ENCODE results near the gene HTR1E.

HTR1E gene

GRCh38 chr6:86943819-86944407 is 6.6 kb downstream of the HTR1E start:
- no peak for TF ChIP-seq TCF12 (IDR thresholded peaks at IDR 0.05; ENCODE audit: low read depth)
- TF ChIP-seq, protein P1, sequence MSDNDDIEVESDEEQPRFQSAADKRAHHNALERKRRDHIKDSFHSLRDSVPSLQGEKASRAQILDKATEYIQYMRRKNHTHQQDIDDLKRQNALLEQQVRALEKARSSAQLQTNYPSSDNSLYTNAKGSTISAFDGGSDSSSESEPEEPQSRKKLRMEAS (IDR thresholded peaks at IDR 0.05) = no peak
- no peak for TF ChIP-seq CEBPB (IDR thresholded peaks at IDR 0.05)
- no peak for TF ChIP-seq EP300 (IDR thresholded peaks at IDR 0.05; ENCODE audit: borderline replicate concordance)
- no peak for TF ChIP-seq EGR1 (IDR thresholded peaks at IDR 0.05)
- TF ChIP-seq RAD21 (IDR thresholded peaks at IDR 0.05; ENCODE audit: low read depth) = no peak
- no peak for TF ChIP-seq TAF1 (IDR thresholded peaks at IDR 0.05; ENCODE audit: low read depth)
- no peak for TF ChIP-seq NFIC (IDR thresholded peaks at IDR 0.05)
- TF ChIP-seq, protein P2, sequence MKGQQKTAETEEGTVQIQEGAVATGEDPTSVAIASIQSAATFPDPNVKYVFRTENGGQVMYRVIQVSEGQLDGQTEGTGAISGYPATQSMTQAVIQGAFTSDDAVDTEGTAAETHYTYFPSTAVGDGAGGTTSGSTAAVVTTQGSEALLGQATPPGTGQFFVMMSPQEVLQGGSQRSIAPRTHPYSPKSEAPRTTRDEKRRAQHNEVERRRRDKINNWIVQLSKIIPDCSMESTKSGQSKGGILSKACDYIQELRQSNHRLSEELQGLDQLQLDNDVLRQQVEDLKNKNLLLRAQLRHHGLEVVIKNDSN (IDR thresholded peaks at IDR 0.05) = no peak
- TF ChIP-seq, protein P3, sequence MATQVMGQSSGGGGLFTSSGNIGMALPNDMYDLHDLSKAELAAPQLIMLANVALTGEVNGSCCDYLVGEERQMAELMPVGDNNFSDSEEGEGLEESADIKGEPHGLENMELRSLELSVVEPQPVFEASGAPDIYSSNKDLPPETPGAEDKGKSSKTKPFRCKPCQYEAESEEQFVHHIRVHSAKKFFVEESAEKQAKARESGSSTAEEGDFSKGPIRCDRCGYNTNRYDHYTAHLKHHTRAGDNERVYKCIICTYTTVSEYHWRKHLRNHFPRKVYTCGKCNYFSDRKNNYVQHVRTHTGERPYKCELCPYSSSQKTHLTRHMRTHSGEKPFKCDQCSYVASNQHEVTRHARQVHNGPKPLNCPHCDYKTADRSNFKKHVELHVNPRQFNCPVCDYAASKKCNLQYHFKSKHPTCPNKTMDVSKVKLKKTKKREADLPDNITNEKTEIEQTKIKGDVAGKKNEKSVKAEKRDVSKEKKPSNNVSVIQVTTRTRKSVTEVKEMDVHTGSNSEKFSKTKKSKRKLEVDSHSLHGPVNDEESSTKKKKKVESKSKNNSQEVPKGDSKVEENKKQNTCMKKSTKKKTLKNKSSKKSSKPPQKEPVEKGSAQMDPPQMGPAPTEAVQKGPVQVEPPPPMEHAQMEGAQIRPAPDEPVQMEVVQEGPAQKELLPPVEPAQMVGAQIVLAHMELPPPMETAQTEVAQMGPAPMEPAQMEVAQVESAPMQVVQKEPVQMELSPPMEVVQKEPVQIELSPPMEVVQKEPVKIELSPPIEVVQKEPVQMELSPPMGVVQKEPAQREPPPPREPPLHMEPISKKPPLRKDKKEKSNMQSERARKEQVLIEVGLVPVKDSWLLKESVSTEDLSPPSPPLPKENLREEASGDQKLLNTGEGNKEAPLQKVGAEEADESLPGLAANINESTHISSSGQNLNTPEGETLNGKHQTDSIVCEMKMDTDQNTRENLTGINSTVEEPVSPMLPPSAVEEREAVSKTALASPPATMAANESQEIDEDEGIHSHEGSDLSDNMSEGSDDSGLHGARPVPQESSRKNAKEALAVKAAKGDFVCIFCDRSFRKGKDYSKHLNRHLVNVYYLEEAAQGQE (IDR thresholded peaks at IDR 0.05; ENCODE audit: low read depth) = no peak
- no peak for TF ChIP-seq FOXM1 (IDR thresholded peaks at IDR 0.05; ENCODE audit: borderline replicate concordance, low read depth)
- no peak for TF ChIP-seq CREB1 (IDR thresholded peaks at IDR 0.05; ENCODE audit: low read depth)
- no peak for TF ChIP-seq TEAD4 (IDR thresholded peaks at IDR 0.05)
- TF ChIP-seq YY1 (IDR thresholded peaks at IDR 0.05; ENCODE audit: low read depth) = no peak
- TF ChIP-seq ZBTB7A (IDR thresholded peaks at IDR 0.05; ENCODE audit: low read depth) = no peak

DNA sequence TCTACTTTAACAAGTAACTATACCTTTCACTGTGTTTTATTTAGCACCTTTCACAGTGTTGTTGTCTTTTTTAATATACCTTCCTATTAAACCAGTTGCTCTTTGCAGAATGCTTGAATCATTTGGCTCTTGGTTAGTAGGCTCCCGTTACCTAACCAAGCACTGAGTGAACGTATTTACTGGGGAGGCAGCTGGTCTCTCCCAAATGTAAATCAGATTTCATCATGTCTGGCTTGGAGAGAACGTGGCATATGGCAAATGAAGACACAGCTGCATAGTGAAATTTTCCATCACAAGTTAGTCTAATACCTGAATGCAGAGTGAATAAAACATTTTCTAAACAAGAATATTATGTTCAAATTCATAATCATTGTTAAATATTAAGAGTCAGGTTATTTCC is 12.4 kb downstream of the HTR1E start:
- TF ChIP-seq TEAD4 (IDR thresholded peaks at IDR 0.05) (no peak), CEBPB (IDR thresholded peaks at IDR 0.05) (no peak), CREB1 (IDR thresholded peaks at IDR 0.05; ENCODE audit: low read depth) (no peak), NFIC (IDR thresholded peaks at IDR 0.05) (no peak), RAD21 (IDR thresholded peaks at IDR 0.05; ENCODE audit: low read depth) (no peak), TAF1 (IDR thresholded peaks at IDR 0.05; ENCODE audit: low read depth) (no peak), YY1 (IDR thresholded peaks at IDR 0.05; ENCODE audit: low read depth) (no peak), EGR1 (IDR thresholded peaks at IDR 0.05) (no peak), ZBTB7A (IDR thresholded peaks at IDR 0.05; ENCODE audit: low read depth) (no peak), FOXM1 (IDR thresholded peaks at IDR 0.05; ENCODE audit: borderline replicate concordance, low read depth) (no peak), TCF12 (IDR thresholded peaks at IDR 0.05; ENCODE audit: low read depth) (no peak), EP300 (IDR thresholded peaks at IDR 0.05; ENCODE audit: borderline replicate concordance) (no peak)
- TF ChIP-seq, protein P1 (IDR thresholded peaks at IDR 0.05) = no peak
- TF ChIP-seq, protein P2 (IDR thresholded peaks at IDR 0.05) = no peak
- TF ChIP-seq, protein P3 (IDR thresholded peaks at IDR 0.05; ENCODE audit: low read depth) = no peak

GRCh38 chr6:86952991-86953390 is 15.7 kb downstream of the HTR1E start:
- TF ChIP-seq TEAD4 (IDR thresholded peaks at IDR 0.05) (no peak), RAD21 (IDR thresholded peaks at IDR 0.05; ENCODE audit: low read depth) (no peak), ZBTB7A (IDR thresholded peaks at IDR 0.05; ENCODE audit: low read depth) (no peak), EP300 (IDR thresholded peaks at IDR 0.05; ENCODE audit: borderline replicate concordance) (no peak), YY1 (IDR thresholded peaks at IDR 0.05; ENCODE audit: low read depth) (no peak), FOXM1 (IDR thresholded peaks at IDR 0.05; ENCODE audit: borderline replicate concordance, low read depth) (no peak), CREB1 (IDR thresholded peaks at IDR 0.05; ENCODE audit: low read depth) (no peak), TAF1 (IDR thresholded peaks at IDR 0.05; ENCODE audit: low read depth) (no peak), EGR1 (IDR thresholded peaks at IDR 0.05) (no peak), CEBPB (IDR thresholded peaks at IDR 0.05) (no peak), NFIC (IDR thresholded peaks at IDR 0.05) (no peak), TCF12 (IDR thresholded peaks at IDR 0.05; ENCODE audit: low read depth) (no peak)
- TF ChIP-seq, protein P3 (IDR thresholded peaks at IDR 0.05; ENCODE audit: low read depth) = no peak
- TF ChIP-seq, protein P2 (IDR thresholded peaks at IDR 0.05) = no peak
- TF ChIP-seq, protein P1 (IDR thresholded peaks at IDR 0.05) = no peak

Measured in Ishikawa (cell line).